NT2/D1 (cell line): ENCODE measurements around the gene IGSF1.

Source experiments
- SUZ12 ChIP-seq: IDR thresholded peaks from 2 replicates; pipeline ENCODE4 v1.6.1; 2011; ENCODE audit not compliant: insufficient read length, insufficient read depth; ENCODE audit errors: extremely low read depth
- YY1 ChIP-seq: IDR thresholded peaks from 2 replicates; pipeline ENCODE4 v1.6.1; 2011; ENCODE audit not compliant: insufficient read length, insufficient read depth
- ZNF274 ChIP-seq: IDR thresholded peaks from 2 replicates; pipeline ENCODE4 v1.6.1; 2011; ENCODE audit warnings: mild to moderate bottlenecking, low read depth, low read length

DNA sequence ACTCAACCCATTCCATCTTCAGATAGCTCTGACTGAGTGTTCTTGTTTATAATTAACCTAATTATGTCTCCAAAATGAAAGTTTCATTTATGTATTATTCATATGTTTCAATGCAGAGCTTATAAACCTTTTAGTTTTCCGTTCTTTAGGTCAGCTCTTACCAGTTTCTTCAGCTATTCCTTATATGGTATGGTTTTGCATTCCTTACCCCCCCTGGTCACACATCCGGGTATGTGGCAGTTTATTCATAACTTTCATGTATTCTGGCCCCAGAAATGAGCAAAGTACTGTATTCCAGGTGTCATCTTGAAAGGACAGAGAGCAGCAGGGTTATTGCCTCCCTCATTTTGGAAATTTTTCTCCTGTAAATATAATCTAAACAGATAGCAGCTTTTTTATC lies 16.8 kb upstream of the IGSF1 start:
- no peak for TF ChIP-seq YY1
- no peak for TF ChIP-seq ZNF274
- no peak for TF ChIP-seq SUZ12
